ENCODE measurements around the gene DENND1A.

DNA sequence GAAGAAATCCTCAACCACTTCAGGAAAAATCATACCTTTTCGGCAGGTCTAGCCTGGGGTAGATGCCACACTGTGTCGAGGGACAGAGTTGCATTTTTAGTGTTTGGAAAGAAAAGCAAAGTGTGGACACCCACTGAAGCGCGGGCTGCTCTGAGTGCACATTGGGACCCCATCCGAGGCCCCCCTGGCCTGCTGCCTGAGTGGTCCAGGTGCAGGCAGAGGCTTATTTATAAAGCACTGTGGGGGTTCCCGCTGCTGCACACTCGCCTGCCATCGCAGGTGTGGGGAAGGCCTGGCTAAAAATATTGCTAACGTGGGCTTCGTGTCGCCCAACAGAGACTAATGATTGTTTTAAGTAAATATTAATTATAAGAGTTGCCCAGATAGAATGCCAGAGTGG lies 454.5 kb downstream of the DENND1A start:
- TF ChIP-seq CTCF (IDR thresholded peaks at IDR 0.05) (no peak), EP300 (IDR thresholded peaks at IDR 0.05) (no peak), POLR2A (IDR thresholded peaks at IDR 0.05) (no peak), POLR2AphosphoS5 (IDR thresholded peaks at IDR 0.05) (no peak)
